ENCODE data around the gene SPATA31C2. TPM values are rescaled to one million over a fixed set of nuclear protein-coding genes. Genes with fewer than 3 reads are reported as not detected.
A peak's percentile ranks its signal among the peaks of the same experiment; 100 is the strongest.

SPATA31C2 gene
- total RNA-seq, 3 donors from 2014 or later = not detected

GRCh38 chr9:88110026-88110425 is 28.2 kb downstream of the SPATA31C2 start:
- no peak for DNase-seq
- intact Hi-C loops (cut with DNase I, micrococcal nuclease) = no loop called here
- H3K9me3 ChIP-seq = no peaks in the 10 kb centered on the region
- no peaks in the 10 kb centered on the region for H3K4me1 ChIP-seq (ENCODE audit: low read depth)
- H3K36me3 ChIP-seq (ENCODE audit: low read depth) = no peaks in the 10 kb centered on the region
- TF ChIP-seq CTCF (IDR thresholded peaks at IDR 0.05) = no peak
- H3K4me3 ChIP-seq = no peak overlapping the region
- no peak for ATAC-seq

- no peaks in the 10 kb centered on the region for H3K9me3 ChIP-seq
- TF ChIP-seq CTCF (IDR thresholded peaks at IDR 0.05) = no peak
- no peak for DNase-seq
- intact Hi-C loops (cut with DNase I, micrococcal nuclease) = no loop called here
- H3K36me3 ChIP-seq (ENCODE audit: low read depth) = no peaks in the 10 kb centered on the region
- H3K4me3 ChIP-seq = no peak overlapping the region
- no peaks in the 10 kb centered on the region for H3K4me1 ChIP-seq (ENCODE audit: low read depth)
- no peak for ATAC-seq
Measured at GRCh38 chr9:88108779-88109178, 29.5 kb downstream of the SPATA31C2 start.

DNA sequence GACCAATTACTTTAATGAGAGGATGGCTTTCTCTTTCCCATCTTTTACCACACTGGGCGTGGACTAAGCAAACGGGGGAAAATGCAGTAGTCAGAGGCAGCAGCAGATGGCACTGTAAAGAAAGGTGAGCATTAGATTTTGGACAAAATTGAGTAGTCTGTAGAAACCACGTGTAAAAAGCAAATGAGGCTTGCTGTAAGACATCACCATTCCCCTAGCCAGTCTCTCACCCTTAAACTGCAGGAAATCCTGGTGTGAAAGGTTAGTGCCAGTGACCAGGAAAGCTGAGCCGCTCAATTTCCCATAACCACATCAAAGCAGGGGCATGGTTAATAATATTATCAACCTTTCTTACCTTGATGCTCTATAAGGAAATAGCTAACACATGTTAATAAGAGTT is 31.8 kb downstream of the SPATA31C2 start:
- Histone ChIP-seq H3K4me3 (no peak overlapping the region), H3K9me3 (no peaks in the 10 kb centered on the region), H3K4me1 (ENCODE audit: low read depth) (no peaks in the 10 kb centered on the region), H3K36me3 (ENCODE audit: low read depth) (no peaks in the 10 kb centered on the region)
- intact Hi-C loops (cut with DNase I, micrococcal nuclease) = no loop called here
- DNase-seq (peak in 1 of 3 donors; percentile 77), ATAC-seq (peak; percentile 89)
- TF ChIP-seq CTCF (IDR thresholded peaks at IDR 0.05) = no peak

- intact Hi-C loops (cut with DNase I, micrococcal nuclease) = no loop called here
- ATAC-seq (peak; percentile 51), DNase-seq (peak in 1 of 3 donors; percentile 7)
Measured at GRCh38 chr9:88092797-88093331, 45.4 kb downstream of the SPATA31C2 start.

DNA sequence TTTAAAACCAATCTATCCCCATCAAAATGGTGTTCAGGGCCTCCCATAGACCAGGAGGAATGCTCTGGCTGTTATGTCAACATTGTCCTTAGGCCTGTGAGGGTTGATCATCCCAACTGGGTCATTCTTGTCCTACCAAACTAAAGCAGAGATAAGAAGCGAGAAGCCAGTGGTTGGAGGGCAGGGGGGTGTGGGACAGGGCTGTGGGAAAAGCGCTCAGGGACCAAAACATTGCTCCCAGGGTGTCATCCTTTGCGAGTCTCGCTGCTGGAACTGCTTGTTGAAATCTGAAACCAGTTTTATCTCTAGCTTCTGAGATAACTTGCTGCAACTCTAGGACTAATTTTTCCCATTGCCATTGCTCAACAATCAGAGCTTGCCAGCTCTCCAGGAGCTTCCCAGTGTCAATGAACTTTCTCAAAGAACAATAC is 48.1 kb downstream of the SPATA31C2 start:
- H3K9me3 ChIP-seq = no peaks in the 10 kb centered on the region
- DNase-seq (no peak), ATAC-seq (no peak)

More at GRCh38 chr9:88092797-88093331, 45.4 kb downstream of the SPATA31C2 start:
- H3K9me3 ChIP-seq = no peaks in the 10 kb centered on the region
- H3K4me1 ChIP-seq (ENCODE audit: low read depth) = no peaks in the 10 kb centered on the region
- no peak overlapping the region for H3K4me3 ChIP-seq
- TF ChIP-seq CTCF (IDR thresholded peaks at IDR 0.05) = no peak
- no peaks in the 10 kb centered on the region for H3K36me3 ChIP-seq (ENCODE audit: low read depth)

More for the DNA sequence above, 48.1 kb downstream of the SPATA31C2 start:
- intact Hi-C loops (cut with DNase I, micrococcal nuclease) = no loop called here
- H3K4me1 ChIP-seq (ENCODE audit: low read depth) = no peaks in the 10 kb centered on the region
- no peak for TF ChIP-seq CTCF (IDR thresholded peaks at IDR 0.05)
- H3K4me3 ChIP-seq = no peak overlapping the region
- no peaks in the 10 kb centered on the region for H3K36me3 ChIP-seq (ENCODE audit: low read depth)

Measured in mucosa of descending colon (tissue), 3 donors.